ENCODE results near the gene OPA3.

The OPA3 gene

GRCh38 chr19:45500918-45501729, 83.5 kb downstream of the OPA3 start:
- no peak for DNase-seq

DNA sequence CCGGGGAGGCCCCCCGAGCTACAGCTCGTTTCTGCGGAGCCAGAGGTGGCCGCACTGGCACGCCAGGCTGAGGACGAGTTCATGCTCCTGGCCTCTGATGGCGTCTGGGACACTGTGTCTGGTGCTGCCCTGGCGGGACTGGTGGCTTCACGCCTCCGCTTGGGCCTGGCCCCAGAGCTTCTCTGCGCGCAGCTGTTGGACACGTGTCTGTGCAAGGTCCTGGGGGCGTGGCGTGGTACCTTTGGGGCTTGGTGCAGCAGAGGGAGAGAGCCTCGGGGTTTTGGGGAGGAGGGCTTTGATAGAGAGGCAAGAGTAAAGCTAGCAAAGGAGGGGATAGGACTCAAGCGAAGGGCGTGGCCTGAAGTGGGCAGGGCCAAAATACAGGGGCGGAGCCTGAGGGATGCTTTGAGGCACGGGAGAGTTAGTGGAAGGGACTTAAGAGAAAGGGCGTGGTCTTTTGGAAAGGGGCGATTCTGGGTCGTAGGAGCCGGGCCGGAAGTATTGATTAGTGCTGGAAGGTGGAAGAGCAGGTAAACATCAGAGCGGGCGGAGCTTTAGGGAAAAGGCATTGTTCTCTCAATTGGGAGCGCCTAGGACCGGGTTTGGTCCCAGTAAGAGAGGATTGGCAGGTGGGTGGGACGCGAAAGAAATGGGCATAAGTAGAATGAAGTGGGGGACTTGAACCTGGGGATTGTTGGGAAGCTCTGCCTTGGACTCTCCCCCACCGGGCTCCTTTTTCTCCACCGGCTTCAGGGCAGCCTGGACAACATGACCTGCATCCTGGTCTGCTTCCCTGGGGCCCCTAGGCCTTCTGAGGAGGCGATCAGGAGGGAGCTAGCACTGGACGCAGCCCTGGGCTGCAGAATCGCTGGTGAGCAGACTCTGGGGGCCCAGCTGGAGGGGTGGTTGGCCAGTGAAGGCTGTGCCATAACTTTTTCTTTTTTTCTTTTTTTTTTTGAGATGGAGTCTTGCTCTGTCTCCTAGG, 85.1 kb downstream of the OPA3 start:
- no peak for DNase-seq

DNA sequence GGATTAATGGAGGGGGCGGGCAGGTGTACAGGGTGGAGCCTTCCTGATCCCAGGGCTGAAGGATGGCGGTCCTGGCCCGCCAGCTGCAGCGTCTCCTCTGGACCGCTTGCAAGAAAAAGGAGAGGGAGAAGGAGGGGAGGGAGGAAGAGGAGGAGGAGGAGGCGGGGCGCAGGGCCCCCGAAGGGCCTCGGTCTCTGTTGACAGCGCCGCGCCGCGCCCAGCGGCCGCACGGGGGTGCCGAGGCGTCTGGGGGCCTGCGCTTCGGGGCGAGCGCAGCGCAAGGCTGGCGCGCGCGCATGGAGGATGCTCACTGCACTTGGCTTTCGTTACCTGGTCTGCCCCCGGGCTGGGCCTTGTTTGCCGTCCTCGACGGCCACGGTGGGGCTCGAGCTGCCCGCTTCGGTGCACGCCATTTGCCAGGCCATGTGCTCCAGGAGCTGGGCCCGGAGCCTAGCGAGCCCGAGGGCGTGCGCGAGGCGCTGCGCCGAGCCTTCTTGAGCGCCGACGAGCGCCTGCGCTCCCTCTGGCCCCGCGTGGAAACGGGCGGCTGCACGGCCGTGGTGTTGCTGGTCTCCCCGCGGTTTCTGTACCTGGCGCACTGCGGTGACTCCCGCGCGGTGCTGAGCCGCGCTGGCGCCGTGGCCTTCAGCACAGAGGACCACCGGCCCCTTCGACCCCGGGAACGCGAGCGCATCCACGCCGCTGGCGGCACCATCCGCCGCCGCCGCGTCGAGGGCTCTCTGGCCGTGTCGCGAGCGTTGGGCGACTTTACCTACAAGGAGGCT, 86.0 kb downstream of the OPA3 start, which contains the start of gene PPM1N:
TSS of gene PPM1N (plus strand) at position 33 of the 785 bp plus-strand sequence. CDS start at position 63, 30 bp downstream.
- no peak for DNase-seq

- DNase-seq, result no peak
Measured at GRCh38 chr19:45497791-45498190, 86.8 kb downstream of the OPA3 start.

- DNase-seq, result no peak
Measured at GRCh38 chr19:45496349-45496953, 88.2 kb downstream of the OPA3 start.

GRCh38 chr19:45495178-45495577, 89.4 kb downstream of the OPA3 start:
- no peak for DNase-seq

DNA sequence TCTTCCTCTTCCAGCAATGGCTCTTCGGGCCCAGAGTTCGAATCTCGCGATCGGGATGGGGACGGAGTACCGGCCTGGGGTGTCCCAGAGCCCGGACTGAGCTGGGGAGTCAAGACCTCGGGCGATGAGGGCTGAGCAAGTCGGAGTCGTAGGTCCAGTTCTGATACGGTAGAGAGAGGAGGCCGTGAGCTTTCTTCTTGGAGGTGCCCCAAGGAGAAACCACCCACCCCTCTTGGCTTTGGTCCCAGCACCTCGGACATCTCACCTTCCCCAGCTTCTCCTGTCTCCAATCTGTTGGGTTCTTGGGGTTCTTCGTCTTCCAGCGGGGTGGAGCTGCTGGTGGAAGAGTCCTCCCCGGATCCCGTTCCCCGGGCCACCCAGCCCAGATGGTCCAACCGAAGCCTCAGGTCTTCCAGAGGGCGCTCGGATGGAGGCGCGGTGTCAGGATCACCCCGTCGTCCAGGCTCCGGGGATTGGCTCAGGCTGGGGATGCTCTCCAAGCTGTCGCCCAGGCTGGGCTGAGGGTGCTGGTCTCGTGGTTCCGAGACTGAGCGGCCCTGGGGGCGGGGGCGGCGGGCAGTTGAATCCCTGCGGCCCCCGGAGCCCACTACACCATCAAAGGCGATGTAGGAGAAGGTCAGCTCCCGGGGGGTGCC, 90.2 kb downstream of the OPA3 start:
- DNase-seq, result no peak

DNA sequence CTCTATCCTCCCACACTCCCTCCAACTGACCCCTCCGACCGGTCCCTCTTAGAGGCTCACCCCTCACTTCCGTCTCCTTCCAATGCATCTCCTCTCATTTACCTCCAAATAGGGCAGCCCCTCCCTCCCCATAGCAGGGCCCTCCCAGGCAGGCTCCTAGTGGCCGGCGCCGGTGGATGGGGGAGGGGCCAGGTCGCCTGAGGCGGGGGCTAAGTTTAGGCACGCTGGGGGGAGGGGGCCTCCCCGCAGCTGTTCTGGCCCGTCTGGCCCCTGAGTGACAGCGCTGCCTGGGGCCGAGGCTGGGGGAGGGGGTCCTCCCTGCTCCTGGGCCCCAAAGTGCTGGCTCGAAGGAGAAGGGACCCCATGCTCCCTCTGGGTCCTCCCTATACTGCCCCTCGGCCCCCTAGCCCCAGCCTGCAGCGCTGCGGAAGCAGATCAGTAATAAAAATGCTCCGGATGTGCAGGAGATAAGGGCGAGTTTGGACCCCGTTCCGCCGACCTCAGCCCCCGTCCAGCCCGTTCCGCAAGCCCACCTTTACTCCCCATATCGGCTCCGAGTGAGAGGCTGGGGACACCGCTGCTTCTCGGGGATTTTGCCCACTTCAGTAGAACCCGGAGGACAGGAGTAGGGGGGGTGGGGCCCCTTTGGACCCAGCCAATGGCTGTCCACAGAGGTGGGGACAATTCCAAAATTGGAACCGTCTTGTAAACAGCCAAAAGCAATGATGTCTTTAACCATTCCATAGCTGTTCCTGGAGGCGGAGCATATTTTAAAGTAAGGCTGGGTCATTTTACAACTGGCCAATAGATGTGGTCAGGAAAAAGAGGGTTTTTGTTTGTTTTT, 91.8 kb downstream of the OPA3 start:
- DNase-seq, result no peak

DNA sequence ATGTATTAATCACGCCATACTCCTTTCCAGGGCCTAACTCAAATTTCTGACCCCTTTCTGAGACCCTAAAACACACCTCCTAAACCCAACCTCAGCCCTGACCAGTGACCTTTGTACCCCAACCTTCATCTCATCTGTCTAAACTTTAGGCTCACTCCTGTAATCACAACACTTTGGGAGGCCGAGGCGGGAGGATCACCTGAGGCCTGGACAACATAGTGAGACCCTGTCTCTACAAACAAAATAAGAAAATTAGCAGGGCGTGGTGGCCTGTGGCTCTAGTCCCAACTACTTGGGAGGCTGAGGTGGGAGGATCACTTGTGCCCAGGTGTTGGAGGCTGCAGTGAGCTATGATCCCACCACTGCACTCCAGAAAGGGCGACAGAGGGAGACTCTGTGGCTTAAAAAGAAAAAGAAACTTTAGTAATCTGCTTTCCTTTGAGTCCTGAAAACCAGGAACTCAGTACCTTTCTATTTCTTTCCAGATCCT, 92.4 kb downstream of the OPA3 start:
- DNase-seq, result no peak

GRCh38 chr19:45489216-45489855, 95.3 kb downstream of the OPA3 start:
- no peak for DNase-seq

- DNase-seq, result no peak
Measured at GRCh38 chr19:45488708-45489107, 95.9 kb downstream of the OPA3 start.

GRCh38 chr19:45485305-45486077, 99.1 kb downstream of the OPA3 start:
- DNase-seq, result peak; percentile 85

DNA sequence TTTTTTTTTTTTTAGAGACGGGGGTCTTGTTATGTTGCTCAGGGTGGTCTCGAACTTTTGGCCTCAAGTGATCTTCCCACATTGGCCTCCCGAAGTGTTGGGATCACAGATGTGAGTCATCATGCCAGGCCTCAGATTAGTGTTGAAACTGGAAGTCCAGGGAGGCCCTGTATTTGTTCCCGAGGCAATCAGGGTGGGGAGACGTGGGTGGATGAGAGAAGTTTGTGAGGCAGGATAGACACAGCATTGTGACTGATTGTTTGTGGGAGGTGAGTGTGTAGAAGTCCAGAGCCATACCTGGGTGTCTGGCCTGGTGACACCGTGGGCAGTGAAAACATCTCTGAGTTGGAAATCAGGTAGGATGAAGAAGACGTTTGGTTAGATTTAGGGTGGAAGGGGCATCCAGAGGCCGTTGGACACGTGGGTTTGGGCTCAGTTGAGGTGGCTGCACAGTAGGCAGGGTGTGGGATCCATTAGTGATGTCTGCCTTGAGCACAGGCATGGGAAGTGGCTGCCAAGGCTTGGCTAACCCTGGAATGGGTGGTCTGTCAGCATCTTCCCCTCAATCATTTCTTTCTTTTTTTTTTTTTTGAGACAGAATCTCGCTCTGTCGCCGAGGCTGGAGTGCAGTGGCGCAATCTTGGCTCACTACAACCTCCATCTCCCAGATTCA, 100.2 kb downstream of the OPA3 start:
- DNase-seq, result no peak

DNA sequence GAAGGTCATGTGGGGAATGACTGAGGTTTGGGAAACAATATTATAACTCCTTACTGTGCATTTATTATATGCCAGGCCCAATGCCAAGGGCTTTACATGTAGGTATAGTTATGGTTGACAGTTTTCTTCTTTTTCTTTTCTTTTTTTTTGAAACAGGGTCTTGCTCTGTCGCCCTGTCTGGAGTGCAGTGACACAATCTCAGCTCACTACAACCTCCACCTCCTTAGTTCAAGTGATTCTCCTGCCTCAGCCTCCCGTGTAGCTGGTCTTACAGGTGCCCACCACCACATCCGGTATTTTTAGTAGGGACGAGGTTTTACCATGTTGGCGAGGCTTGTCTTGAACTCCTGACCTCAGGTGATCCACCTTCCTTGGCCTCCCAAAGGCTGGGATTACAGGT, 101.6 kb downstream of the OPA3 start:
- no peak for DNase-seq

DNA sequence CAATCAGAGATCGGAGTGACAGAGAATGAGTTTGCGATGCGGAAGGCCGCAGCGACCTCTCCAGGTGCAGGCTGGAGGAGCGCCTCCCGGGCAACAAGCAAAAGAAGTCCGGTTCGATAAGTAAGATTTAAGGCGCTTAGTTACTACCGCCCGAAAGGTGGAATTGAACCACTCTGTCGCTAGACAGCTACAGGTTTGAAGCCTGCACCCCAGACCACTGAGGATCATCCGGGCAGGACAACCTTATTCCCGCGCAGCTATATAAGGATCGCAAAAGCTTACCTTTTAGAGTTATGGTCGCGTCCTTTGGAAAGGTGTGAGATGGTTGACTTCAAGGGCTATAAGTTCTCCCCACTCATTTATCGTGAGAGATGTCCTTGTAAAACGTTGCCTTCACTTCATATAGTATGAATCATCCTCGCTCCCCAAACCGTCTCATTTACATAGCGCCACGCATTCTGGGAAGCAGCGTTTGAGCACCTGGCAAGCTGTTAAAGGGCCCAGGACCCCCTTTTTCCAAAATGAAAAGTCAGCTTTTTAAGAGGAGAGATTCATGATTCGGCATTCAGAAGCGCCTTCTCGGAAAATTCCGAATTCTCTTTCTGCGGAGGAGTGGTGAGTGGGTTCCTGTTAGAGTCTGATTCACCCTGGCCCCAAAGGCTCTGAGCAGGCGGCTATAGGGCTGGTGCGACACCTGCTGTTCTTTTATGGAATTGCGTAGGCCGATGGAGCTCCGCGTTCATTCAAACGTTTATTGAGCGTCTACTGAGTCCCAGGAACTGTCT, 106.0 kb downstream of the OPA3 start:
- peak; percentile 86 for DNase-seq

DNA sequence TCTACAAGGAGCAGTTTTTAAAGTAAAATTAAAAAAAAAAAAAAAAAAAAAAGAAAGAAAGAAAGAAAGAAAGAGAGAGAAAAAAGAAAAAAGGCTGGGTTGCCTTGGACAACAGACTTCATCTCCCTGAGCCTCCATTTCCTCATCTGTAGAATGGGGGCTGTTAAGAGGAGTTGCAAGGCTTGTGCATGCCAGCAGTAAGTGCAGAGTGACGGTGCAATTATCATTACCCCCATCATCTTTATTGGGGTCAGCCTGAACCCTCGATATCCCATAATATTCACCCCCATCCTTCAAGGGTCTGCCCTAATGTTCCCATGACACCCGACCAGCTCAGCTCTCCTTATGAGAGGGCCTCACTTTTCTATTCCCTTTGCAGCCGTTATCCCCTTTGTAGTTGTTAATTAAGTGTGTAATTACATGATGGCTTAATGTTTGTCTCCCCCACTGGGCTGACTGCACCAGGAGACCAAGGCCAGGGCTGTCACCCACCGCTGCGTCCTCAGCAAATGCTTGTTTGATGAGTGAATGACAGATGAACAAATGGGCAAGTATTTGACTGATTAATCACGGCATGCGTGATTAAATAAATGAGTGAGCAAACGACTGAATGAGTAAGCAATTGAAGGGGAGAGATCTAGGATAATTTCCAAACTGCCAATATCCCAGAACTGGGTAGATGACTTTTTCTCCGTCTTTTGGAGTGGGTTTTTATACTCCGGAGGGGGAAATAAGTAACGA, 106.7 kb downstream of the OPA3 start:
- DNase-seq, result no peak

All from NCI-H2029 treated with DMSO at 0.1 percent for 48 hours (cell line).